GM18517 (cell line): ENCODE results near the gene SLC6A11.

Experiments
- ATAC-seq: cut with Tn5 transposase; IDR thresholded peaks from one replicate; pipeline ENCODE4 v1.9.1; 2021; ENCODE audit warnings: mild to moderate bottlenecking, moderate library complexity; ENCODE audit not compliant: unreplicated experiment

SLC6A11 gene

GRCh38 chr3:10883478-10884234 is 67.6 kb downstream of the SLC6A11 start:
- ATAC-seq: no peak

GRCh38 chr3:10887015-10887414 is 71.0 kb downstream of the SLC6A11 start:
- no peak for ATAC-seq

- ATAC-seq: no peak
Observed at GRCh38 chr3:10888518-10889090, 72.6 kb downstream of the SLC6A11 start.

GRCh38 chr3:10889206-10889960 is 73.4 kb downstream of the SLC6A11 start:
- ATAC-seq: no peak

- no peak for ATAC-seq
Observed at GRCh38 chr3:10890665-10891064, 74.6 kb downstream of the SLC6A11 start.

GRCh38 chr3:10892622-10893021 is 76.6 kb downstream of the SLC6A11 start:
- ATAC-seq: no peak

- ATAC-seq: no peak
Observed at GRCh38 chr3:10901296-10901945, 85.4 kb downstream of the SLC6A11 start.

- ATAC-seq: no peak
Observed at GRCh38 chr3:10907262-10907661, 91.2 kb downstream of the SLC6A11 start.

- no peak for ATAC-seq
Observed at GRCh38 chr3:10910367-10910766, 94.3 kb downstream of the SLC6A11 start.

- no peak for ATAC-seq
Observed at GRCh38 chr3:10911350-10912002, 95.4 kb downstream of the SLC6A11 start.

GRCh38 chr3:10912786-10913185 is 96.8 kb downstream of the SLC6A11 start:
- no peak for ATAC-seq

GRCh38 chr3:10915376-10915775 is 99.3 kb downstream of the SLC6A11 start:
- ATAC-seq: no peak

GRCh38 chr3:10917176-10917575 is 101.1 kb downstream of the SLC6A11 start:
- ATAC-seq: no peak

GRCh38 chr3:10918011-10918410 is 102.0 kb downstream of the SLC6A11 start:
- no peak for ATAC-seq

- ATAC-seq: no peak
Observed at GRCh38 chr3:10919636-10920035, 103.6 kb downstream of the SLC6A11 start.

GRCh38 chr3:10925436-10926255 is 109.6 kb downstream of the SLC6A11 start:
- no peak for ATAC-seq

- no peak for ATAC-seq
Observed at GRCh38 chr3:10926256-10926810, 110.3 kb downstream of the SLC6A11 start.

- ATAC-seq: no peak
Observed at GRCh38 chr3:10926811-10927521, 110.9 kb downstream of the SLC6A11 start.

GRCh38 chr3:10927551-10927950 is 111.5 kb downstream of the SLC6A11 start:
- no peak for ATAC-seq
